ENCODE data around the gene GABARAPL2.
"Not testable (repeated sequence)": the region's sequence is repeated elsewhere in the genome, so short reads cannot be mapped to it uniquely, and the experiment has no call there.

The GABARAPL2 gene, protein sequence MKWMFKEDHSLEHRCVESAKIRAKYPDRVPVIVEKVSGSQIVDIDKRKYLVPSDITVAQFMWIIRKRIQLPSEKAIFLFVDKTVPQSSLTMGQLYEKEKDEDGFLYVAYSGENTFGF

DNA sequence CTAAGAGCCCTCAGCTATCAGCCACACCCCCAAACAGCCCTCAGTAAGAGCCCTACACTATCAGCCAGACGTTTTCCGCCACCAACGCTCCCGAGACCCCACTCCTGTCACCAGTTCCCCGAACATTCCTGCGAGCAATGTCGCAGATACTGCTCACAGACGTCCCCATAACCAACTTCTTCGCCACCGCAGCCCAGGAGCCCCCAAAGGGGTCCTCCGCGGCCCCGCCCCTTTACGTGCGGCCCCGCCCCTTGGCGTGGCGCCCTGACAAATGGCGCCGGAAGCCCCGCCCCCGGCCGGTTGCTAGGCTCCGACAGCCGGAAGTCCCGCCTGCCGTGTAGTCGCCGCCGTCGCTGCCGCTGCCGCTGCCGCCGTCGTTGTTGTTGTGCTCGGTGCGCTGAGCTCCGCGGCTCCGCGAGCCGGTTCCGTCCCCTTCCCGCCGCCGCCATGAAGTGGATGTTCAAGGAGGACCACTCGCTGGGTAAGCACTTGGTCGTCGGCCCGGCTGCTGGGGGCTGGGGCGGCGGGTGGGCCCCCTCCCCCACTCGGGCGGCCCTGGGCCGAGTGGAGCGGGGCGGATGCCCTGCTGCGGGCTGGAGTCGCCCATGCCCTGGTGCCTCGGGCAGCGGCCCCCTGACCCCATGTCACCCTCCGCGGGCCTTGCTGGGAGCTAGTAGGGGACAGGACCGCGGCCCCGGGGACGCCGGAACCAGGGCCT lies at the start of gene GABARAPL2:
Gene GABARAPL2 (plus strand): TSS at position 340 of the 718 bp plus-strand sequence. CDS start 108 bp downstream, at position 448.
- DNase-seq (ENCODE audit: low read depth in 2 of 2) = peak; percentile 88 to 95

DNA sequence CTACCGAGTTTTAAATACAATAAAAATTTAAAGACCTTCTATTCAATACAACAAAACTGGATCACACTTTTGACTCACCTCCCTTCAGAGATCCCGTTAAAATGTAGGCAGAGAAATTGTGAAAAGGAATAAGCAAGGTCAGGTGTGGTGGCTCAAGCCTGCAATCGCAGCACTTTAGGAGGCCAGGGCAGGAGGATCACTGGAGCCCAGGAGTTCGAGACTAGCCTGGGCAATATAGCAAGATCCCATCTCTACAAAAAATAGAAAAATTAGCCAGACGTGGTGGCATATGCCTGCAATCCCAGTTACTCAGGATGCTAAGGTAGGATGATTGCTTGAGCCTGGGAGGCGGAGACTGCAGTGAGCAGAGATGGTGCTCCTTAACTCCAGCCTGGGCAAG lies 47.0 kb upstream of the GABARAPL2 start:
- DNase-seq (ENCODE audit: low read depth in 2 of 2) = no peak

DNA sequence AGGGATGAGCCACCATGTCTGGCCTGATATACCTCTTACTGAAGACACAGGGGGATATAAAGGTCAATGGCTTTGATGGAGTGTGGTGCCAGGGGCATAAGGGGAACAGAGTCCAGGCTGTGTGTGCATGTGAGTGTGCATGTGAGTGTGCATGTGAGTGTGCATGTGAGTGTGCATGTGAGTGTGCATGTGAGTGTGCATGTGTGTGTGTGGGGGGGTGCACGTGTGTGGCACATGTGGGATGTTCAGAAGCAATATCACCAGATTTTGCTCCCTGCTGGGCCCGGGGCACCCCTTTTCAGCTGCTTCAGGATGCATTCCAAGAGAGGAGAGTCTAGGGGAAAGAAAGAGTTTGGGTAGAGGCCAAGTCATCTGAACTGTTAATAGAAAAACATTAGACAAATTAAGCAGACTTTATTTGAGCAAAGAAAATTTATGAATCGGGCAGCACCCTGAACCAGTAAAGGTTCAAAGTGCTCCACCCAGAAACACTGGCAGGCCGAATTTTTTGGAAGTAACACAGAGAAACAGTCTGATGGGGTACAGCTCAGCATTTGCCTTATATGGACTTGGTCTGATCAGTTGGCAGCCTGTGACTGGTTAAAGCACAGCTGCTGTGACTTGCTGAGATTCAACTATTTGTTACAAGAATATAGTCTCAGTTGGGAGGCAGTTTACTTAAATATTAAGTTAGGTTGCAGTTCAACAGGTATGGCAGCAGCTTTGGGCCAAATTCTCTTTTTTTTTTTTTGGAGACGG lies 40.0 kb upstream of the GABARAPL2 start:
- no peak for DNase-seq (ENCODE audit: low read depth in 2 of 2)

DNA sequence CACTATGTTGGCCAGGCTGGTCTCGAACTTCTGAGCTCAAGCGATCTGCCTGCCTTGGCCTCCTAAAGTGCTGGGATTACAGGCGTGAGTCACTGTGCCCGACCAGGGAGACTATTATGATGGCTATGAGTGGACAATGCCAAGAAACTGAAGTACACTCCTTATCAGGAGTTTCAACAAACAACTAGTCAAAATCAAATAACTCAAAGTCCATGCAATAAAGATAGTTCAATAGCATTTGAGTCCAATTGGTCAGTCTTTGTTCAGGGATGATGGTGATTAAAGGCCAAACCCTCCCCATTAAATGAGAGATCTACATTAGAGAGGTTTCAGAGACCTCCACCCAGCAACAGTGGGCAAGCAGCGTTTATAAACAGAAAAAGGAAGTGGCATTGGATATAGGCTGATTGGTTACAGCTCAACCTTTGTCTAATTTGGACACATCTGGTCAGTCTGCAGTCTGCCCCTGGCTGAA lies 38.3 kb upstream of the GABARAPL2 start:
- no peak for DNase-seq (ENCODE audit: low read depth in 2 of 2)

DNA sequence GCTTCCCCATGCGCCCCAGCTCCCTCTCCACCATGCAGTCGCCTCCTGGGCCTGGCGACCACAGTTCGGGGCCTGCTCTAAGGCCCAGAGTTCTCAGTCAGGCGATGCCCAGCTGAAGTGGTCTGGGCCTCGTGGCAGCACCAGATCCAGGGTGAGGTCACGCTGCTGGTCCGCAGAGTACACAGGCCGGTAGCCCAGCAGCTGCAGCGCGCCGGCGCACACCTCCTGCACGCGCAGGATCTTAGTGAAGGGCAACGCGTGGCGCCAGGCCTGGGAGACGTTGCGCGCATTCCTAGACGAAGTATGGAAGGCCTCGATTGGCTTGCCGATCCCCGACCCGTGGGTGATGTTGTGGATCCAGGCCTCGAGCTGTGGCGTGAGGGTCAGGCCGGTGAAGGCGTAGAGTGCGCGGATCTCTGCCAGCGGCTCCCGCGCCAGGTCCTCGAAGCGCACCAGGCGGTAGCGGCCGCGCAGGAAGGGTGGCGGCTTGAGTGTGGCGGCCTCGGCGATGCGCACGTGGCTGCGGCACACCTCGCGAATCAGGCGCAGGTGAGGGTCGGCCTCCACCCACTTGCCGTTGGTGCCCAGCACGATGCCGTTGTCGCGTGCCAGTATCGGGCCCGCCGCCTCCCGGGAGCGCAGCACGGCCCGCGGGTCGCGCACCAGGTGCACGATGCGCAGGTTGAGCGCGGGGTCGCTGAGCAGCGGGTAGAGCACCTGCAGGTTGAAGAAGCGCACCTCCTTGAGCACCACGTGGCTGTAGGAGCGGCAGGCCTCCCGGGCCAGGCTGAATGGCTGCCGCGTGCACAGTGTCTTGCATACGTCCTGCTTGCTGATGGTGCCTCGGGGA lies 36.9 kb upstream of the GABARAPL2 start:
- DNase-seq (ENCODE audit: low read depth in 2 of 2) = no peak

DNA sequence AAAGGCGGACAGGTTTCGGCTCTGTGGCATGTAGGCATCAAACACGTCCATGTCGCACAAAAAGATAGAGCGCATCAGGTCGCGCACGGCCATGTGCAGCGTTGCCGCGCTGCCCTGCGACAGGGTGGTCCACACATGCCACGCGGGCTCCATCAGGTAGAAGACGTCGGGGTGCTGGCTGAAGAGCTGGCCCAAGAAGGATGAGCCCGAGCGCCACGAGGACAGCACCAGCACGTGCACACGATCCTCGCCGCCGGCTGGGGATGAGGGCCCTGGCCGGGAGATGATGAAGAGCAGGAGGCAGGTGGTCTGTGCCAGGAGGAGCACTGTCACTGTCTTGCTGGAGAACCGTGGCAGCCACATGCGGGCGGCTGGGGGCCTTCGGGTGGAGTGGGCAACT lies 36.2 kb upstream of the GABARAPL2 start:
- no peak for DNase-seq (ENCODE audit: low read depth in 2 of 2)

DNA sequence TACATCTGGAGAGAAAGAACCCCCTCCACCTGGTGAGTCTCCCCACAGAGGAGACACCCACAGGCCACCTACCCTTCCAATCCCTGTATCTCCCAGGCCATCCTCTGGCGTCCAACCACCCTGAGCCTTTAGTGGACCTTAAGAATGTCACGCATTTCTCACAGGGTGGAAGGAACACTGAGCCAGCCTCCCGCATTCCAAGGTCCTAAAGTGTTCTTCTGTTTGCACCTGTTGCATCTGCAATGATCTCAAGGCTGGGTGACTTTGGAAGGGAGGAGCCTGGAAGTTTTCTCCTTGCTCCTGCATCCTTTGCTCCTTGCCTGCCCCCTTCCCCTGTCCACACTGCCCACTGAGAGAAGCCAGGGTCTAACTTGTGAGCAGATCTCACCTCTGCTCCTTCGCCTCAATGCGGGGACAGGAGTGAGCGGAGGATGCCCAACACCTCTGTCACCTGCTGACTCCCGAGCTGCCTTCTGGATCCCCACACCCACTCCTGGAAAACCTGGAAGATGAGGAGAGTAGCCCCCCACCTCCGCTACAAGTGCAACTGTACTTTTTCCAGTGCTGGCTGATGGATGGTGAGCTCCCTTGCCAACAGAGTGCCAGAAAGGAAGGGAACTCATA lies 33.9 kb upstream of the GABARAPL2 start:
- no peak for DNase-seq (ENCODE audit: low read depth in 2 of 2)

DNA sequence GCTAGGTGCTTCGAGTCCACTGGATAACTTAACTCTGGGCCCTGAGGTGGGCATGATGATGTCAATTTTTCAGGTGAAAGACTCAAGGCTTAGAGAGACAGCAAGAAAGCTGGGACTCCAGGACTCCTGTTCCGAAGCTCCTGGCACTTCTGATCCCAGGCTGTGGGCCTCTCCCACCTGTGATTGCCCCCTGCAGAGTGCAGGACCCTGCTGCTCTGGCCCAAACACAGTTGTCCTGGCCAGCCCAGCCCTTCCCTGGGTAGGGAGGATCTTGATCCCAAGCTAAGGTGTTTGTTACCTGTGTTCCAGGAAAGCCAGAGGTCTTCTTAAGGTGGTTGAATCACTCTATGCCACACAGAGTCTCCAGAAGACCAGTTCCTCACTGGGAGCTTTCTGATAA lies 33.4 kb upstream of the GABARAPL2 start:
- DNase-seq (ENCODE audit: low read depth in 2 of 2) = no peak

DNA sequence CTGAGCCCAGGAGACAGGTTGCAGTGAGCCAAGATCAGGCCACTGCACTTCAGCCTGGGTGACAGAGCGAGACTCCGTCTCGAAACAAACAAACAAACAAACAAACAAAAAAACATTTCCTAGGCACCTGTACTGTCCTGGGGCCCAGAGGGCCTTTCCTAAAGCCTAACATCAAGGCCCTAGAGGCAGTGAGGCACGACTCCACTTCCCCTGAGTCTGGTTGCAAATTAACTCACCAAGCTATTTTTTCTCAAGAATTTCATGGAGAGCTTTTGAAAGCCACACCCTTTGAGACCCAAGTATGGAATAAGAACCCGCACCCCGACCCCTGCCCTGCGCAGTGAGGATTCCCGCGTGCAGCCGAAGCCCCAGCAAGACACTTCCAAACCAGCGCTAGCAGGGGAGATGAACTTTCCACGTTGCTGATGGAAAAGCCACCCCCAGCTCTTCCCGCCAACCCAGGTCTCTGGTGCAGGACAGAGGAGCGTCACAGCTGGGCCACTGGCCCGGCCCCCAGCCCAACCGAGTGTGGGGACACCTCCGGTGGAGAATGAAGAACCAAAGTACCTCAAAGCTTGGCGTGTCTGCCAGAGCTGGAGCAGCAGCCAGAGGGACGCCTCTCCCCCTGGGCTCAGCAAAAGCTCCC lies 31.5 kb upstream of the GABARAPL2 start:
- no peak for DNase-seq (ENCODE audit: low read depth in 2 of 2)

DNA sequence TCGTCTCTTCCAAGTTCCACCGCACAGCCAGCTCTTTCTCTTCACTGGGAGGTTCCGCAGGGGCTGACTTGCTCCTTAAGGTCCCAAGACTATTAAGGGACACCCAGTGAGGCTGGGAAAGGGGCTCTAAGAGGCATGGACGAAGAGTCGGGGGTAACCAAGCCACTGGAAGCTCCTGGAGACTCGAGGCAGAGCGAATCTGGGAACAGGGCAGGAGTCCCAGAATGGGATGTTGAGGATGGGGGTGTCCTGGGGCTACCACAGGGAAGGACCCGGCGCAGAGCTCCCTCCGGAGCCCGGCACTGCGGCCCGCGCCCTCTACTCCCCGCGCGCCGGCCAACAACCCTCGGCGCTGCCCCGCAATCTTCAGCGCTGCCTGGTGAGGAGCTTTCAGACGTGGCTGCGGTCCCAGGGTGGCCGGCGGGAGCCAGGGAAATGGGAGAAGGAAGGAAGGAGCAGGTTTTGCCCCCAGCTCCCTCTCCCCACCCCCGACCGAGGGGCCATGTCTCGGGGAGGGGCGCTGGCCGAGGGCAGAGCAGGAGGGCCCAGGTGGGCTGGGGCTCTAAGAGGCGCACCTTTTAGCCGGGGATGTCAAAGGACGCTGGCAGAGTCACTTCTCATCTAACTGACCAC lies 30.9 kb upstream of the GABARAPL2 start:
- no peak for DNase-seq (ENCODE audit: low read depth in 2 of 2)

DNA sequence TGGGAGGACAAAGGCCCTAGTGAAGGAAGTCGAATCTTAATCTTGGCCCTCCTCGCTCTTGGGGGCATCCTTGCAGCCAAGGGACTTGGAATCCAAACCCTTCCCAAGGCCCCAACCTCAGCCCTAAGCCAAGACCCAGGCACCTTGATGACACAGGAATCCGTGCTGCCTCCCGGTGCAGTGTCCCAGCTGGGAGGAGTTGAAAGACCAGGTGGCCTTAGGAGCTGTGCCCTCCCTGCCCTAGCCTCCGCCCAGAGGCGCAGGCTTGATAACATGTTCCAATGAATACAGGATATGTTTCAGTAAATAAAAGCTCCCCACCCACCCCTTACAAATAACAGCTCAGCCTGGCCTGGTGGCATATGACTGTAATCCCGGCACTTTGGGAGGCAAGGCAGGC lies 30.3 kb upstream of the GABARAPL2 start, which contains the start of gene CHST5:
Gene CHST5 (minus strand): TSS at position 208 of the 400 bp plus-strand sequence. CDS start 5,724 bp downstream, outside the sequence.
- no peak for DNase-seq (ENCODE audit: low read depth in 2 of 2)

DNA sequence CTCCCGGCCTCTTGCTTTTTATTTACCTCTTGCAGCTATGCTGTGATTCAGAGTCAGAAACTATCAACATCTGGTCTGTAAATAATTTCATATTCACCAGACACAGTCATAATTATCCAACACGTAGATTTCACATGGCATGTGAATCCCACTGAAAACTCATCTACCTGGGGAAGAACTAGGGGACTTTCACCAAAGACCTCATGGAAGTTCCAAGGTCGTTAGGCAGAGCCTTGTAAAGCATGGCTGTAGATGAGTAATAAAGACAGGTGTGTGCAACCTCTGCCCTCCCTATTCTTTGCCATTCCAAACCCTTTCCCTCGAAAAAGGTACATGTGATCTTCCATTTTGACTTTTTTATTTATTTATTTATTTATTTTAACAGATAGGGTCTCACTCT lies 28.4 kb upstream of the GABARAPL2 start:
- no peak for DNase-seq (ENCODE audit: low read depth in 2 of 2)

DNA sequence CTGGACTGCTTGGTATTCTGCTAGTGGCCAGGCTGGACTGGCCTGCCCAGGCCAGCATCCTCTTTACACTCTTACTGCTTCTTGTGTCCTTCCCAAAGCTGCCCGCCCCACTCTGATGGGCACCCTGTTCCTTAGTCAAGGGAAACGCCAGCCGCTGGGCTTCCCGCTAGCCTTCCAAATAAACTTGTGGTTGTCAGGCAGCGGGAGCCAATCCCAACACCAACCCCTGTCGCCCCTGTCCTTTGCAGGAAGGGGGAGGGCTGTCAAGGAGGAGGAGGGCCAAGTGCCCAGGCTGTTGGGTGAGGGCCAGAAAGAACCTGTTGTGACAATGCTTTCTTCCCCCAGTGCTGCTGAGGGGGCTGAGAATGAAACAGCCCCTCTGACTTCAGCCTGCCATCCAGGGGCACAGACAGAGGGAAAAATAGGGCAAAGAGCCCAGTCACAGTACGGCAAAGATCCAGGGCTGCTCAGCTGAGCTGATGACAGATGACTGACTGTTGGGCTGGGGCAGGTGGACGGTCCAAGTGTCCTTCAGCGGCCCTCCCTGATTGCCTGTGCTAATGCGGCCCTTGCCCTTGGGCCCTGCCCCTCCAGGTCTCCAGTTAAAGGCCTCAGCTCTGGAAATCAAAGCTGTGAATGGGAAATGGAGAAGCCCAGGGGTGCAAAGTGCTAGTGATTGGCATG lies 27.2 kb upstream of the GABARAPL2 start:
- DNase-seq (ENCODE audit: low read depth in 2 of 2) = not testable (repeated sequence)

DNA sequence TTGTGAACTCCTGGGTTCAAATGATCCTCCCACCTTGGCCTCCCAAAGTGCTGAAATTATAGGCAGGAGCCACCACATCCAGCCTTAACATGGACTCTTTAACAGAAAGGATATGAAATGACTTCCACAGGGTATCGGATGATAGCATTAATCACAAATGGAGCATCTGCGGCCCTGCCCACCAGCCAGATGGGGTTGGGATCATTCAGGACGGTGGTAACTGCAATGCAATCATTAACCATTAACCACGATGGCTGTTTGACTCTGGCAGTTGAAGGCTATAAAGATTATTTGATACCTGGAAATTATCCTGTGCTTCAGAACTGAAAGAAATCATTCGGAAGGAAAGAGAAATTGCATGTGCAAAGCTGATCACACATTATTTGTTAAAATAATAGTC lies 24.9 kb upstream of the GABARAPL2 start:
- DNase-seq (ENCODE audit: low read depth in 2 of 2) = no peak

DNA sequence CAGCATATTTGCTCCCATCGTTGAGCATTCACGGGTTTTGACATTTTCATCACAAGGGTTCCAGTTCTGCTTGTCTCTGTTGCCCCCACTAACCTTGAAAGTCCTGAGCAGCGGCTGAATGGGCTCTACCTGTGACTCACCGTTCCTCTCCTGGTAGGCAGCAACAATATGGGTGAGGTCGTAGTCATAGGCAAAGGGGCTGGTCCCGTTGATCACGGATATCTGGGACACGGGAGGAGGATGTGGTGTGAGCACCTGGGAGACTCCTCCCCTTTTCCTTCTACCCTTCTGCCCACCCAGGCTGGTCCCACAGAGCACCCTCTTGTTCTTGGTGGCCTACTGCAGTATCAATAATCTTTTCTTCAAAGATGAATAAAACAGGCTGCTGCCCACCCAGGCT lies 23.7 kb upstream of the GABARAPL2 start:
- DNase-seq (ENCODE audit: low read depth in 2 of 2) = not testable (repeated sequence)

DNA sequence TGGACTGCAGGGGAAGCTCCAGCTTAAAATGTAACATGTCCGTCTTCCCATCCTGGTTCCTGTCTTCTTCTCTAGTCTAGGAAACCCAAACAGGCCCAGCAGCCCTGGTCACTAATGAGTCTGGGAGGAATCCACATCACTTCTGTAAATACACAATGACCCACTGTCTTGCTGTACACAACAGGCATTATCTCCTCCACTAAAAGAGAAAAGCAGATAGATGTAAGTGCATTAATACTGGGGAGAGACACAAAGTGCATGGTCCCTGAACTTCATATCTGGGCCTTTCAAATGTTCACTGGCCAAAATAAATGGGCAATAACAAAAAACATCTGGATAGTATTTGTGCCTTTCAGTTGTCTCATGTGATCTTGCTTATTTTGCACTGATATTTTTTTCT lies 20.3 kb upstream of the GABARAPL2 start:
- DNase-seq (ENCODE audit: low read depth in 2 of 2) = not testable (repeated sequence)

DNA sequence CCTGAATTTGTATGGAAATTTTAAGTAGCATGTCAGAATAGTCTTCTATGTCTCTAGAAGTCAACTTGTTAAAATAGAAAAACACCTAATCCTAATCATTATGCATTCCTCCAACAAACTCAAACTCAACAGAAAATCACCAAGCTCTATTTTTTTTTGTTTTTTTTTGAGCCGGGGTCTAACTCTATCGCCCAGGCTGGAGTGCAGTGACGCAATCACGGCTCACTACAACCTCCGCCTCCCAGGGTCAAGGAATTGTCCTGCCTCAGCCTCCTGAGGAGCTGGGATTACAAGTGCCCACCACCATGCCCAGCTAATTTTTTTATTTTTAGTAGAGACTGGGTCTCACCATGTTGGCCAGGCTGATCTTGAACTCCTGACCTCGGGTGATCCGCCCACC lies 19.9 kb upstream of the GABARAPL2 start:
- no peak for DNase-seq (ENCODE audit: low read depth in 2 of 2)

DNA sequence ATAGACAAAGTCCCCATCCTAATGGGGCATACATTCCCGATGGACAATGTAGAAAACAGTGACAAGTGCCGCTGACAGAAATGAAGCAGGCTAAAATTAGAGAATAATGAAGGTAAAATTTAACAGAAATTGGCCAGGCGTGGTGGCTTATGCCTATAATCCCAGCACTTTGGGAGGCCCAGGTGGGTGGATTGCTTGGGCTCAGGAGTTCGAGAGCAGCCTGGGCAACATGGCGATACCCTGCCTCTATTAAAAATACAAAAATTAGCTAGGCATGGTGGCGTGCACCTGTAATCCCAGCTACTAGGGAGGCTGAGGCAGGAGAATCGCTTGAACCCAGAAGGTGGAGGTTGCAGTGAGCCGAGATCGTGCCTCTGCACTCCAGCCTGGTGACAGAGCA lies 17.7 kb upstream of the GABARAPL2 start:
- not testable (repeated sequence) for DNase-seq (ENCODE audit: low read depth in 2 of 2)

DNA sequence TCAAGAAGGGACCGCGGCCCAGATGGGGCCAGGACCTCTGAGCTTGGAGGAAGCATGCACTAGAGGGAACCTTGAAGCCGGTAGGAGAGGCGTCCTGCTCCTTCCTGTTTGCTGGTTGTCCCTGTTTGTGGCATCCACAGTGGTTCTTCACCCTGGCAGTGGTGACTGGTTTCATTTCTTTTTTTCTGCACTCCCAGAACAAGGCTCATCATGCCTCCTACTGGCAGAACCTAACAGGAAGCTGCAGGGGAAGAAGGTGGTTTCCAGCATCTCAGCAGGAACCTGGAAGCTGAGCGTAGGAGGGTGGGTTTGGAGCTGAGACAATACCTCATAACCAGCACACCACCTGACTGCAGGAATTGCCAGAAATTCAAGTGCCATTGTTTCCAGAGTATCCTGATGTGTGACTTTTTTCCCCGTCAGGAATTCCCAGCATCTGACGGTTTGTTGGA lies 15.9 kb upstream of the GABARAPL2 start:
- no peak for DNase-seq (ENCODE audit: low read depth in 2 of 2)

DNA sequence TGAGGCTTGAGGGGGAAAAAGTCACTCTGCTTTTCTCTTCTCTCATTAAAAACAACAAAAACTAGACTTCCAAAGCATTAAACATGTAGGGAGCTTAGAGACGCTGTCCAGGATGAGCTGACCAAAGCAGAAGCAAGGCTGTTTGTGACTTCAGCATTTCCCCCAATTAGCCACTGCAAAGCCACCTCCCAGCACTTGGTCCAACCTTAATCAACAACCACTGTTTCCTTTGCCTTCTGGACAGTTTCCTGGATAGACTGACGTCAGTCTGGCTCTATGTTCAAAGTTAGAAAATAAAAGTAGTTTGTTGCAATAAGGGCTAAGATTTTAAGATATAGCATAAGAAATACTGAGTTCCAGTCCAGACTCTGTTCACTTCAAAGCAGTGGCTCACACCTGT lies 13.2 kb upstream of the GABARAPL2 start:
- no peak for DNase-seq (ENCODE audit: low read depth in 2 of 2)
